Ectodermal cell (in vitro differentiated cells): Measurements from ENCODE around the gene ATP5F1D.

Experiments
- H3K27ac ChIP-seq: 2 replicates; pipeline ENCODE4 v1.7.0; 2013; ENCODE audit warnings: mild to moderate bottlenecking, low read depth, low read length; ENCODE audit not compliant: insufficient read depth, poor library complexity, severe bottlenecking
- H3K27me3 ChIP-seq: 2 replicates; pipeline ENCODE4 v1.7.0; 2013; ENCODE audit warnings: mild to moderate bottlenecking, low read length; ENCODE audit not compliant: insufficient read depth, control insufficient read depth, poor library complexity, severe bottlenecking
- H3K36me3 ChIP-seq: one replicate; pipeline ENCODE4 v1.7.0; 2013; ENCODE audit warnings: low read length; ENCODE audit not compliant: control insufficient read depth, insufficient read depth
- H3K4me1 ChIP-seq: one replicate; pipeline ENCODE4 v1.7.0; 2013; ENCODE audit warnings: low read length; ENCODE audit not compliant: control insufficient read depth, insufficient read depth
- H3K4me3 ChIP-seq: 2 replicates; pipeline ENCODE4 v1.7.0; 2013; ENCODE audit warnings: low read depth, low read length, control low read depth; ENCODE audit not compliant: insufficient read depth
- H3K9me3 ChIP-seq: 2 replicates; pipeline ENCODE4 v1.7.0; 2013; ENCODE audit warnings: mild to moderate bottlenecking, low read length, moderate library complexity; ENCODE audit not compliant: control insufficient read depth
- WGBS, 2 experiments: methylation state at CpG; one replicate each; pipeline ENCODE4 v1.1.7; 2013; ENCODE audit warnings: missing lambda C conversion rate in 2 of 2; 5-methylcytosine and 5-hydroxymethylcytosine counted together

Gene ATP5F1D

DNA sequence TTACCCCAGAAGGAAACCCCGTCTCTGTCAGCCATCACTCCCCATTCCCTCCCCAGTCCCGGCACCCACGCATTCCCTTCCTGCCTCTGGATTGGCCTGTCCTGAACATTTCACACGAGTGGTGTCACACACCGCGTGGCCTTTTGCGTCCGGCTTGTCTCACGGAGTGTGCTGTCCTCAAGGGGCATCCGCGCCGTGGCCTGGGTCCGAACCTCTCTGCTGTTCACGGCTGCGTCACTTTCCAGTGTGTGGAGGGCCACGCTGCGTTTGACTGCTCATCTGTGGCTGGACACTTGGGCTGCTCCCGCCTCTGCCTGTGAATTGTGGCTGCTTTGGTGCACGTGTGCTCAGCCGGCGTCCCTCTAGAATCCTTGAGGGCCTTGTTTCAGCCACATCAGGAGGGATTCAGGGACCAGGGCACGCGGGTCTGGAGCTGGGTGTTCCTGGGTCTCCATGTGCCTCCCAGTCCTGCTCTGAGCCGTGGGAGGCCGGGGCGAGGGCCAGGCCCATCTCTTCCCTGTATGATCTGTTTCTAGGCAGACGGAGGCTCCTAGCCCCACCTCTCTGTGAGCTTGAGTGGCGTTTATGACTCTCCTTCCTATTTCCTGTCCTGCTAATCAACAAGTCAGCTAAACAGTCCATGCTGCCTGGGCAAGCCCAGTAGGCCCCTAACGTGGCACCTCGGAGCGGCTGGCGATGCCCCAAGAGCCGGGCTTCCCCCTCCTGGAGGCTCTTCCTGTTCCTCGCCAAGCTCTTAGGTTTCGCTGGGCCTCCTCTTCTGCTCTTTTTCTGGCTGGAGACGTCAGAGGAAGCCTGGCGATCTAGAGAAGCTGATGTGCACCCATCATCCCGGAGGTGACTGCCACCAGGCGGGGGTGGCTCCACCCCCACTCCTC is 27.9 kb upstream of the ATP5F1D start:
- Histone ChIP-seq H3K27ac (no peak overlapping the region), H3K4me1 (peaks cover 20% of the 10 kb centered on the region), H3K4me3 (no peak overlapping the region), H3K36me3 (no peaks in the 10 kb centered on the region), H3K27me3 (no peaks in the 10 kb centered on the region), H3K9me3 (no peaks in the 10 kb centered on the region)
- WGBS, 2 experiments = 94% methylated on average over 39 of the region's 39 CpGs

DNA sequence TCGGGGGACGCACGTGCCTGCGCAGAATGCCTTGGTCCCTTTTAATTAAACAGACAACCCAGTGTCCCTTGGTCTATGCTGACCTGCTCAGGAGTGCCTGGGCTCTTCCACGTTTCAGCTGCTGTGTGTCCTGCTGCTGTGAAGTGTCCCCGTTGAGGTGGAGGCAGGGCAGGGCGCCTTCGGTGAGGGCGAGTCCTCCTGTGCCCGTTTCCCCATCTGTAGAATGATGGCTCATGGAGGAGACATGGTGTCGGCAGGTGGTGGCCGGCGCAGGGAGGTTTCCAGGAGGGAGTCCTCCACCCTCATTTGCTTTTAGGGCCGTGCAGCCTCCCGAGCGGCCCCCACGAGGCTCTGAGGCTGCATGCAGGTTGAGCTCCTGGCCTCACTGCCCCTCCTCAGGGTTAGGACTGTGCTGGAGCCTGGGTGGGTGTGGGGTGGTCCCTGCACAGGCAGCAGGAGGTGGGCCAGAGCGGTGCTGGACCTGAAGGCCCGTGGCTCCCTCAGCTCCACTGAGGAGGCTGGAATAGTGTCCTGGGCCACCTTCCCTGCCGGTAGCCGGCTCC is 27.2 kb upstream of the ATP5F1D start:
- Histone ChIP-seq H3K4me3 (no peak overlapping the region), H3K27ac (no peak overlapping the region), H3K4me1 (peaks cover 20% of the 10 kb centered on the region), H3K9me3 (no peaks in the 10 kb centered on the region), H3K27me3 (no peaks in the 10 kb centered on the region), H3K36me3 (no peaks in the 10 kb centered on the region)
- 90 to 92% methylated on average over 21 of the region's 21 CpGs for WGBS, 2 experiments

DNA sequence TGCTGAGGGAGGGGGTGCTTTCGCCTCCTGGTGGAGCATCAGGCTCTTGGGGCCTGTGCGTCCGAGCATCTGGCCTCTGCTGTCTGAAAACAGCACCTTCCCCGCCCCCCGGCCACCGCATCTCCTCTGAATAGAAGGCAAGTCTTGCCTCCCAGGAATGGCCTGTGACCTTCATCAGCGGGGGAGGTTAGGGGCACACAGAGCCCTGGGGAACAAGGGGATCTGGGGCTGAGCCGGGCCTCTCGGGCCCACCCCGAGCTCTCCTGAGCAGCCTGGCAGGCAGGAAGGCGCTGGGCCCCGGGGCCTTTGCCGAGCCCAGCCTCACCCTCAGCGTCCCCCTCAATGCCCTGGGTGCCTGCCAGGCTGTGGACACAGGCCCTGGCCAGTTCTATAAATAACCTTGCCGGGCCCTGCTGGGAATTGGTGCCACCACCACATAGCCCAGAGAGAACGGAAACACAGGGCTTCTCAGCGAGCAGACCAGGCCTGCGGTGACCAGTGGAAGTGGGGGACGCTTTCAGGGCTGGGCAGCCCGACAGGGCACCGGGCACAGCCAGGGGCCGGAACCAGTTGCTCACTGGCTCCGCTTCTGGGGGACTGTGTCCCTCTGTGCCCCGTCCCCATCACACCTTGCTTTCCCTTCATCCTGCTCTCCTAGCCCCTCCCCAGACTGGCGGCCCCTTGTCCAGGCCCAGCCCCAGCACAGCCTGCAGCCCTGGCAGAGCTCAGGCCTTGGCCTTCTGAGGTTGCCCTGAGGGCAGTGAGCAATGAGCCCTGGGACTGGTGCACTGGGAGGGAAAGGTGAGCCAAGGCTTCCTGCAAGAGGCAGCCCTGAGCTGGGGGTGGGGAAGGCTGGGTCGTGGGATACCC is 26.5 kb upstream of the ATP5F1D start:
- Histone ChIP-seq H3K27ac (no peak overlapping the region), H3K36me3 (peaks cover 1% of the 10 kb centered on the region), H3K9me3 (no peaks in the 10 kb centered on the region), H3K4me3 (no peak overlapping the region), H3K27me3 (no peaks in the 10 kb centered on the region), H3K4me1 (peaks cover 20% of the 10 kb centered on the region)
- 90 to 93% methylated on average over 26 of the region's 26 CpGs for WGBS, 2 experiments

DNA sequence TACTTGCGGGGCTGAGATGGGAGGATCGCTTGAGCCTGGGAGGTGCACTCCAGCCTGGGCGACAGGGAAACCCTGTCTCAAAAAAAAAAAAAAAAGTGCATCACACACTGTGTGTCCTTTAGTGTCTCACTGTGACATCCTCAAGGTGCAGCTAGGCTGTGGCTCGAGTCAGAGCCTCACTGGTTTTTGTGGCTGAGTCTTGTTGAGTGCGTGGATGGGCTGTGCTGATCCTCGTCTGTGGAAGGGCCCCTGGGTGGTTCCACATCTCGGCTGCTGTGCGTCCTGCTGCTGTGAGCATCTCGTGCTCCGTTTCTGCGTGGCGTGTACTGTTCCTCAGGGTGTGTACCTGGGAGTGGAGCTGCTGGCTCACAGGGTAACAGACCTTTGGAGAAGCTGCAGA is 24.8 kb upstream of the ATP5F1D start:
- Histone ChIP-seq H3K27ac (no peak overlapping the region), H3K4me1 (peaks cover 15% of the 10 kb centered on the region), H3K4me3 (no peak overlapping the region), H3K36me3 (peaks cover 11% of the 10 kb centered on the region), H3K9me3 (no peaks in the 10 kb centered on the region), H3K27me3 (no peaks in the 10 kb centered on the region)
- WGBS, 2 experiments = 94% methylated on average over 12 of the region's 12 CpGs

DNA sequence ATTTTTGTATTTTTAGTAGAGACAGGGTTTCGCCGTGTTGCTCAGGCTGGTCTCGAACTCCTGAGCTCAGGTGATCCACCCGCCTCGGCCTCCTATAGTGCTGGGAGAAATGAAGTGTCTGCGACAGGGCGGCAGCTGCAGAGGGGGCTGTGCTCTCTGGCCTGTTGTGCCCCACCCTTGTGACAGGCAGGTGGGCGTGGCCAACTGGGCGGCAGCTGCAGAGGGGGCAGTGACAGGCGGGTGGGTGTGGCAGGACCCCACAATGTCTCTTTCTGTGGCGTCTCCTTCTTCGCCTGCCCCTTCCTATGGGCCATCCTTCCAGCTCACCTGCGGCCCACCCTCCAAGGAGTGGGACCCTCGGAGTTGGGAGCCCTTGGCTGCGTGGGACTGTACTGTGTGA is 24.2 kb upstream of the ATP5F1D start:
- Histone ChIP-seq H3K36me3 (peaks cover 11% of the 10 kb centered on the region), H3K4me1 (peaks cover 15% of the 10 kb centered on the region), H3K4me3 (no peak overlapping the region), H3K27ac (no peak overlapping the region), H3K9me3 (no peaks in the 10 kb centered on the region), H3K27me3 (no peaks in the 10 kb centered on the region)
- WGBS, 2 experiments = 78 to 81% methylated on average over 15 of the region's 15 CpGs

DNA sequence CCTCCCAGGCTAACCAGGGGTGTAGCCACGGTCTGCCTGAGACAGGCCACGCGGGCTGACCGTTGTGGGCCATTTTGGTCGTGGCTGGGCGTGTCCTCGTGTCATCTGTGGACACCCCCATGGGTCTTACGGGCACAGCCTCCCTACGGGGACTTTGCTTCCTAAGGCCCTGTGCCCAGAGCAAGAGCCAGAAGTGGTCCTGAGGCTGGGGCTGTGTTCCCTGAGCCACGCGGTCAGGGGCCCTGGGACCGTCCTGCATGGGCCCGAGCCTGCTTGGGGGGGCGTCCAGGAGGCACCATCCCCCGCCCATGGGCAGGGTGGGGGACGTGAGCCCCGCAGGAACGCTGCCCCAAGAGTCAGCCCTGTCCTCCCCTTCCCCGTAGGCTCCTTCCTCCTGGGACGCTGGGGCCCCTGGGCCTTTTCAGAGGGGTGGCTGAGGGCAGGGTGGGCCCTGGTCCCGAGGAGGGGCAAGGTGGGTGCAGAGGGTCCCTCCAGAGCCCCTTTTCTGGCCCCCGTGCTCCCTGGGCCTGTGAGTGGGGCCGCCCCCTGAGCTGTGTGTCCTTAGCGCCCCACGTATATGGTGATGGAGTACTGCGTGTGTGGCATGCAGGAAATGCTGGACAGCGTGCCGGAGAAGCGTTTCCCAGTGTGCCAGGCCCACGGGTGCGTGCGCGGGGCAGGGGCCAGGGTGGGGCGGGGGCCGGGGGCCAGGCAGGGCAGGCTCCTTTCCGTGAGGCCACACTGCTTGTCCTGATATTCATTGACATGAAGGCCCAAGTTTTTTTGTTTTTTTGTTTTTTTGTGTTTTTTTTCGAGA is 22.6 kb upstream of the ATP5F1D start:
- peaks cover 11% of the 10 kb centered on the region for H3K36me3 ChIP-seq
- no peaks in the 10 kb centered on the region for H3K9me3 ChIP-seq
- no peak overlapping the region for H3K4me3 ChIP-seq
- peaks cover 10% of the 10 kb centered on the region for H3K4me1 ChIP-seq
- H3K27me3 ChIP-seq = no peaks in the 10 kb centered on the region
- no peak overlapping the region for H3K27ac ChIP-seq
- WGBS, 2 experiments = 95% methylated on average over 37 of the region's 37 CpGs

DNA sequence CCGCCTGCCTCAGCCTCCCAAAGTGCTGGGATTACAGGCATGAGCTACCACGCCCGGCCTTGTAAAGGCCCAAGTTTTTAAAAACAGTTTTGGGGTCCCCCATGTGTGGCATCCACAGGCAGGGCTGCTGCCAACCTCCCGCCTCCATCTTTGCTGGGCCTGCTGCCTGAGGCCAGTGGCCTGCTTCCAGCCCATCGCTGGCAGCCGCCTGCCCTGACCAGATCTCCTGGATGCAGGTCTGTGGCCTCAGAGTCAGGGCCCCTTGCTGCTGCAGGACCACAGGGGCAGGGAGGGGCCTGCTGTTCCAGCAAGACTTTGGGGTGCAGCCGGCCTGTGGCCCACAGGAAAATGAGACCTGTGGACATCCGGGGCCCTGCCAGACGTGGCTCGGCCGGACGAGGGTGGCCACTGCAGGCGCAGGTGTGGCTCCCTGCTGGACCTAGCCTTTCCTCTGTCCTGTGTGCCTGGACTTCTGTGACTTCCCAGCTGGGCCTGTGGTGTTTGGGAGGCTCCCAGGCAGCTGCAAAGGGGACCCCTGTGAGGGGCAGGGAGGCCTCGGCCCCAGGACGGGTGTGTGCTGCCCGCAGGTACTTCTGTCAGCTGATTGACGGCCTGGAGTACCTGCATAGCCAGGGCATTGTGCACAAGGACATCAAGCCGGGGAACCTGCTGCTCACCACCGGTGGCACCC is 21.6 kb upstream of the ATP5F1D start:
- H3K27ac ChIP-seq = no peak overlapping the region
- no peaks in the 10 kb centered on the region for H3K9me3 ChIP-seq
- no peak overlapping the region for H3K4me3 ChIP-seq
- H3K27me3 ChIP-seq = no peaks in the 10 kb centered on the region
- peaks cover 11% of the 10 kb centered on the region for H3K36me3 ChIP-seq
- WGBS, 2 experiments = 95 to 96% methylated on average over 19 of the region's 19 CpGs
- peaks cover under 1% of the 10 kb centered on the region for H3K4me1 ChIP-seq

DNA sequence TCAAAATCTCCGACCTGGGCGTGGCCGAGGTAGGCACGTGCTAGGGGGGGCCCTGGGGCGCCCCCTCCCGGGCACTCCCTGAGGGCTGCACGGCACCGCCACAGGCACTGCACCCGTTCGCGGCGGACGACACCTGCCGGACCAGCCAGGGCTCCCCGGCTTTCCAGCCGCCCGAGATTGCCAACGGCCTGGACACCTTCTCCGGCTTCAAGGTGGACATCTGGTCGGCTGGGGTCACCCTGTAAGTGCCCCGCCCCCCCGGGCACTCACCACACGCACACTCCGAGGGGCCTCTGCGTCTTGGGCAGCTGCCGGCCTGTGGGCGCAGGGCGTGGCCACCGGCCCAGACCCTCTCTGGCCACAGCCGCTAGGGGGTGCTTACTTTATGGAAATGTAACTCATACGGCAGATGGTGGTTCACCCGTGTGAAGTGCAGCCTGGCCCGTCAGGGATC is 21.0 kb upstream of the ATP5F1D start:
- Histone ChIP-seq H3K4me3 (no peak overlapping the region), H3K9me3 (no peaks in the 10 kb centered on the region), H3K4me1 (no peaks in the 10 kb centered on the region), H3K27ac (no peak overlapping the region), H3K36me3 (peaks cover 11% of the 10 kb centered on the region), H3K27me3 (no peaks in the 10 kb centered on the region)
- 95 to 96% methylated on average over 33 of the region's 33 CpGs for WGBS, 2 experiments
